Activated CD4-positive, alpha-beta T cell treated with anti-CD3 and anti-CD28 coated beads for 48 hours (primary cell): Measurements from ENCODE around the gene TPSG1.
"Not testable (repeated sequence)": the region's sequence is repeated elsewhere in the genome, so short reads cannot be mapped to it uniquely, and the experiment has no call there.

Source experiments
- DNase-seq: peaks from one replicate; pipeline ENCODE4 v3.0.0-alpha.2; 2020

TPSG1 gene

GRCh38 chr16:1256296-1256873 is 31.3 kb upstream of the TPSG1 start:
- DNase-seq, result not testable (repeated sequence)

- DNase-seq, result not testable (repeated sequence)
Observed at GRCh38 chr16:1255276-1256122, 30.4 kb upstream of the TPSG1 start, which contains the start of gene TPSD1. Gene TPSD1 (plus strand): TSS chr16:1256069. CDS start chr16:1256281, 212 bp downstream.

DNA sequence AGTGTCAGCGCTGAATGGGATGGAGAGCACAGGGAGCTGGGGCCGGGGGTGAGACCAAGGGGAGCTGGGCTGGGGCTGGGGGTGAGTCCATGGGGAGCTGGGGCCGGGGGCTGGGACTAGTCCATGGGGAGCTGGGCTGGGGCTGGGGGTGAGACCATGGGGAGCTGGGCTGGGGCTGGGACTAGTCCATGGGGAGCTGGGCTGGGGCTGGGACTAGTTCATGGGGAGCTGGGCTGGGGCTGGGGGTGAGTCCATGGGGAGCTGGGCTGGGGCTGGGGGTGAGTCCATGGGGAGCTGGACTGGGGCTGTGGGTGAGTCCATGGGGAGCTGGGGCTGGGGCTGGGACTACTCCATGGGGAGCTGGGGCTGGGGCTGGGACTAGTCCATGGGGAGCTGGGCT is 29.8 kb upstream of the TPSG1 start:
- not testable (repeated sequence) for DNase-seq

DNA sequence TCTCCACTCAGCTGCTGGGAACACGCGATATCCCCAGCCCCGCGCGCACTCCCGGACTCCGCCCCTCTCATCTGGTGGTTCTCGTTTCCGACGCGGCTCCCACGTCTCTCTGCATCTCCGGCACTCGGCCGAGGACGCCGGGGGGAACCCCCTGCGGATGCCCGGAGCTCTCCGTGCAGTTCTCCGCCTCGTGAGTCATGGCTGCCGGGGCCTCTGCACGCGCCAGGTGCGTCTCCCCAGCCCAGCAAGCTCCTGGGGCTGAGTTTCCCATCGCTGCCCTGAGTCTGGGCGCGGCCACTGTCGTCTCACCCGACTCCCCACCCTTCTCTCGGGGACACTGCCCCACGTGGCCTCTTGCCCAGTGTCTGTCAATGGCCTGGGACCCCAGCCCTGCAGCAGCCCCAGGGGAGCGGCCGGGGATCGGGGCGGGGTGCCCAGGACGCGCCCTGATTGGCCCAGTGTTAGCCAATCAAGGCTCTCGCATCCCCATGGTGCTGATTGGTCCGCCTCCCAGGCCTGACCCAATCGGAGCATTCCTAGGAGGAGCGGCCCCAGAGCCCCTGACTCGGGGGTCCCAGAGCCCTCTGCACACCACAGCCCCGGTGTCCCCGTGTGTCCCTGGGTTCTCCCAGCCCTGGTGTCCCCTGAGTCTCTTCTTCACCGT is 28.8 kb upstream of the TPSG1 start:
- DNase-seq, result not testable (repeated sequence)

- DNase-seq, result not testable (repeated sequence)
Observed at GRCh38 chr16:1249031-1249755, 24.1 kb upstream of the TPSG1 start.

DNA sequence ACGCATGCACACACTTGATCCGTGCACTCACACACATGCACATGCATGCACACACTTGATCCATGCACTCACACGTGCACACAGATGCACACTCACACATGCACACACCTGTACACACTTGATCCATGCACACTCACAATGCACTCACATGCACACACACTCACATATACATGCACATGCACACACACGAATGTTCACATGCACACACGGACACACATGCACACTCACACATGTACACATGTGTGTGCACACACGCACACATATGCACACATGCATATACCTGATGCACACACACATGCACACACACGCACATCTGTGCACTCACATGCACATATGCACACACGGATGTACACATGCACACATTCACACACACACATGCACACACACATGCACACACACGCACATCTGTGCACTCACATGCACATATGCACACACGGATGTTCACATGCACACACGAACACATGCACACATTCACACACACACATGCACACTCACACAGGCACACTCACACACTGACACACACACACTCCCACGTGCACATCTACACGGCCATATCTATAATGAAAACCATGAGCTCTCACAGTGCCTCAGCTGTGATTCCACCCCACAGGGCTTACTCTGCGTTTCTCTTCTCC is 23.0 kb upstream of the TPSG1 start:
- DNase-seq, result not testable (repeated sequence)

- DNase-seq, result no peak
Observed at GRCh38 chr16:1245452-1246020, 20.5 kb upstream of the TPSG1 start.

GRCh38 chr16:1244881-1245280 is 19.8 kb upstream of the TPSG1 start:
- DNase-seq, result no peak

- not testable (repeated sequence) for DNase-seq
Observed at GRCh38 chr16:1243907-1244850, 19.1 kb upstream of the TPSG1 start.

DNA sequence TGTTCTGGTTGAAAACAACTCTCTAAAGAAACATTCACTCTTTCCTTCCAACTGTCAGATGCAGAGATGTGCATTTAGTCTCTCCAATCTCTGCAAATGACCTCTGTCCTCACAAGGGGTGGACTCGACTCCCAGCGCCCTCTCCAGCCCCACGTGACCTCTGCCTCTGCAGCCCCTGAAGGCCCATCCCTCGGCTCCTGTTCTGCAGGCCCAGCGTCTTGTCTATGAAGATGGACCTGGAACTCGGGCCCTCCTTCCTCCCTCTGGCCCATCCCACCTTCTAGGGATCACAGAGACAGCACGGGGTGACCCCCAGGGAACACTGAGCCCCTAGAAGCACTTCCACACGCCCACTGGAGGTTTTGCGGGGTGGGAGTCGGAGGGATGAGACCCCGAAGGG is 18.3 kb upstream of the TPSG1 start:
- not testable (repeated sequence) for DNase-seq

DNA sequence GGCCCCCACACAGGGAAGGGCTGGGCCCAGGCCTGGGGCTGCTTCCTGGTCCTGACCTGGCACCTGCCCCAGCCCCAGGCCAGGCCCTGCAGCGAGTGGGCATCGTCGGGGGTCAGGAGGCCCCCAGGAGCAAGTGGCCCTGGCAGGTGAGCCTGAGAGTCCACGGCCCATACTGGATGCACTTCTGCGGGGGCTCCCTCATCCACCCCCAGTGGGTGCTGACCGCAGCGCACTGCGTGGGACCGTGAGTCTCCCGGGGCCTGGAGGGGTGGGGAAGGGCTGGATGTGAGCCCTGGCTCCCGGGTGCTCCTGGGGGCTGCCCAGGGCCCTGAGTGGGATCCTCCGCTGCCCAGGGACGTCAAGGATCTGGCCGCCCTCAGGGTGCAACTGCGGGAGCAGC is 16.0 kb upstream of the TPSG1 start:
- DNase-seq, result not testable (repeated sequence)

- DNase-seq, result not testable (repeated sequence)
Observed at GRCh38 chr16:1240436-1240835, 15.4 kb upstream of the TPSG1 start, which contains the start of gene TPSAB1. Gene TPSAB1 (plus strand): TSS chr16:1240705. CDS start chr16:1240939, 234 bp downstream.

GRCh38 chr16:1239575-1239974 is 14.5 kb upstream of the TPSG1 start:
- not testable (repeated sequence) for DNase-seq

DNA sequence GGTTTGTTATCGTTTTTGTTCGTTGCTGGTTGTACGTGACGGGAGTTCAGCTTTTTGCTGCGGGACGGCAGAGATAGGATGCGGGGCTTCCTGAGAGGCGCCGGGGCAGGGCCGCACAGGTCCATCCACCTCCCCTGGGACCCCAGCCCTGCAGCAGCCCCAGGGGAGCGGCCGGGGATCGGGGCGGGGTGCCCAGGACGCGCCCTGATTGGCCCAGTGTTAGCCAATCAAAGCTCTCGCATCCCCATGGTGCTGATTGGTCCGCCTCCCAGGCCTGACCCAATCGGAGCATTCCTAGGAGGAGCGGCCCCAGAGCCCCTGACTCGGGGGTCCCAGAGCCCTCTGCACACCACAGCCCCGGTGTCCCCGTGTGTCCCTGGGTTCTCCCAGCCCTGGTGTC is 13.8 kb upstream of the TPSG1 start:
- DNase-seq, result not testable (repeated sequence)

GRCh38 chr16:1237990-1238389 is 12.9 kb upstream of the TPSG1 start:
- DNase-seq, result no peak

DNA sequence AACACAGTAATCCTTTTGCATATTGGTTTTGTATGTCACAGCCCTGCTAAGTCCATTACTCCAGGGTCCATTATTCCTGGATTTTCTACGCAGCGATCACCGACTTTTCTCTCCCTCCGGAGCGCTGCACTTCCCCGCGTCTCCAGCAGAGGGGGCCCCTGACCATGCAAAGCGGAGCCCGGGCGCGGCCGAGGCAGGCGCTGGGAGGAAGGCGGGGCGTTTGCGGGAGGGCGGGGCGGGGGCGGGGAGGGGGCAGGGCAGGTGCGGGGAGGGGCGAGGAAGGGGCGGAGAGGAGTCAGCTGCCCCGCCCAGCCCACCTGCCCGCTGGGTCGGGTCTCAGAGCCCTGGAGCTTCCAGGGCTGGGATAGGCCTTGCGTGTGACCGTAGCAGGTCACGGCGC is 11.6 kb upstream of the TPSG1 start:
- not testable (repeated sequence) for DNase-seq

GRCh38 chr16:1232049-1232748 is 7.1 kb upstream of the TPSG1 start:
- DNase-seq, result not testable (repeated sequence)

DNA sequence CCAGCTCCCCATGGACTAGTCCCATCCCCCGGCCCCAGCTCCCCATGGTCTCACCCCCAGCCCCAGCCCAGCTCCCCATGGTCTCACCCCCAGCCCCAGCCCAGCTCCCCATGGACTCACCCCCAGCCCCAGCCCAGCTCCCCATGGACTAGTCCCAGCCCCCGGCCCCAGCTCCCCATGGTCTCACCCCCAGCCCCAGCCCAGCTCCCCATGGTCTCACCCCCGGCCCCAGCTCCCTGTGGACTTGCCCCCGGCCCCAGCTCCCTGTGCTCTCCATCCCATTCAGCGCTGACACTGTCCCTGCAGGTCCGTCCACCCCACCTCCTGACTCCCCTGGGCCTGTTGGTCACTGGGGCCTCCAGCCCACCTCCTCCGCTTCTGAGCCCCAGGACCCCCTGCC is 6.2 kb upstream of the TPSG1 start:
- DNase-seq, result not testable (repeated sequence)

DNA sequence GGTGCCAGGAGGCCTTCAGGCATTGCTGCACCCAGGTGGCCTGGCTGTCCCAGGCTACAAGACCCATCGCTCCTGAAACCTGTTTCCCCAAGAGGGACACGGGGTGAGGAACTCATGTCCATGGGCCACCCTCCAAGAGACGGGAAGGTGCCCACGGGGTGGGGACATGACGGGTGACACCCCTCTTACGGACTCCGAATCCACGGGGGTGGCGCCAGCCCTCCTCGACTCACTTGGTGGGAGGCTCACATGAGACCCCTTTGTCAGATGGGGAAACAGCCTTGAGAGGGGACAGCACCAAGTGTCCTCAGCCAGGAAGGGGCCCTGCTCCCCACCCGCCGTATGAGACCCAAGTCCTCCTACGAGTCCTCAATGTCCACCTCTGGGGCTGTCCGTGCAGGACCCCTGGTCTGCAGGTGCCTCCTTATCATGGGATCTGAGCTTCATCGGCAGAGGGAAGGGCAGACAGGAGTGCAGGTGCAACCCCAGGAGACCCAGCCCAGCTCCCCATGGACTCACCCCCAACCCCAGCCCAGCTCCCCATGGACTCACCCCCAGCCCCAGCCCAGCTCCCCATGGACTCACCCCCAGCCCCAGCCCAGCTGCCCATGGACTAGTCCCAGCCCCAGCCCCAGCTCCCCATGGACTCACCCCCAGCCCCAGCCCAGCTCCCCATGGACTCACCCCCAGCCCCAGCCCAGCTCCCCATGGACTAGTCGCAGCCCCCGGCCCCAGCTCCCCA is 5.6 kb upstream of the TPSG1 start:
- DNase-seq, result not testable (repeated sequence)
